NB4 (cell line): Measurements from ENCODE around the gene TMEM170B.
"Not testable (repeated sequence)": the region's sequence is repeated elsewhere in the genome, so short reads cannot be mapped to it uniquely, and the experiment has no call there.

Source experiments
- CTCF ChIP-seq: IDR thresholded peaks from one replicate; pipeline ENCODE4 v1.5.1; 2012; ENCODE audit warnings: low read depth, low read length
- POLR2A ChIP-seq: IDR thresholded peaks from 2 replicates; pipeline ENCODE4 v1.6.1; 2011; ENCODE audit warnings: mild to moderate bottlenecking; ENCODE audit not compliant: insufficient read length; ENCODE audit errors: extremely low read depth

GRCh38 chr6:11547846-11548245 lies 10.3 kb downstream of the TMEM170B start:
- TF ChIP-seq CTCF, POLR2A: not testable (repeated sequence)
